Neural cell (in vitro differentiated cells): ENCODE measurements around the gene CLASP2. TPM values are rescaled to one million over a fixed set of nuclear protein-coding genes. Genes with fewer than 3 reads are reported as not detected.

ENCODE experiments used
- H2AFZ ChIP-seq: fragments of 200-600, 300-800 bp; sonication (generic), shearing (Covaris generic); 2 replicates; pipeline ENCODE4 v1.6.0; 2014; ENCODE audit warnings: low read depth, mild to moderate bottlenecking, antibody characterized with exemption, low read length, moderate library complexity
- H3F3A ChIP-seq: fragments of 200-600 bp; shearing (Covaris generic); 2 replicates; pipeline ENCODE4 v1.6.1; 2016; ENCODE audit warnings: mild to moderate bottlenecking, moderate library complexity, mixed read lengths, antibody characterized with exemption, low read length; ENCODE audit not compliant: insufficient read depth, poor library complexity, severe bottlenecking
- H3K27ac ChIP-seq: fragments of 200-600, 300-800 bp; sonication (generic), shearing (Covaris generic); 2 replicates; pipeline ENCODE4 v1.5.1; 2014; ENCODE audit warnings: mild to moderate bottlenecking, low read length, moderate library complexity
- H3K27me3 ChIP-seq: fragments of 300-800, 200-600 bp; sonication (generic), shearing (Covaris generic); 2 replicates; pipeline ENCODE4 v1.6.0; 2014; ENCODE audit warnings: mild to moderate bottlenecking, low read depth, low read length, moderate library complexity; ENCODE audit not compliant: insufficient read depth
- H3K36me3 ChIP-seq: fragments of 300-800, 200-600 bp; sonication (generic), shearing (Covaris generic); 2 replicates; pipeline ENCODE4 v1.5.1; 2014; ENCODE audit warnings: mild to moderate bottlenecking, antibody characterized with exemption, low read length, moderate library complexity; ENCODE audit not compliant: insufficient read depth
- H3K4me2 ChIP-seq: fragments of 300-800, 200-600 bp; sonication (generic), shearing (Covaris generic); 2 replicates; pipeline ENCODE4 v1.6.0; 2014; ENCODE audit warnings: mild to moderate bottlenecking, low read length
- H3K4me3 ChIP-seq: fragments of 300-800, 200-600 bp; sonication (generic), shearing (Covaris generic); 2 replicates; pipeline ENCODE4 v1.5.1; 2014; ENCODE audit warnings: mild to moderate bottlenecking, low read length, moderate library complexity
- H3K79me2 ChIP-seq: fragments of 200-600 bp; shearing (Covaris generic); replicated peaks from 2 replicates; pipeline ENCODE4 v1.6.0; 2014; ENCODE audit warnings: mild to moderate bottlenecking, low read length, moderate library complexity; ENCODE audit not compliant: insufficient read depth
- H3K9ac ChIP-seq: fragments of 300-800, 200-600 bp; sonication (generic), shearing (Covaris generic); 2 replicates; pipeline ENCODE4 v1.6.1; 2016; ENCODE audit warnings: mild to moderate bottlenecking, low read length, mixed read lengths
- H3K9me2 ChIP-seq: fragments of 200-600 bp; shearing (Covaris generic); 2 replicates; pipeline ENCODE4 v1.6.1; 2016; ENCODE audit warnings: mild to moderate bottlenecking, low read length, mixed read lengths; ENCODE audit not compliant: insufficient read depth
- H3K9me3 ChIP-seq: fragments of 200-600, 300-800 bp; sonication (generic), shearing (Covaris generic); 2 replicates; pipeline ENCODE4 v1.6.1; 2016; ENCODE audit warnings: mild to moderate bottlenecking, mixed run types, low read length, moderate library complexity, mixed read lengths
- H4K20me1 ChIP-seq: fragments of 200-600 bp; shearing (Covaris generic); 2 replicates; pipeline ENCODE4 v1.6.1; 2016; ENCODE audit warnings: mild to moderate bottlenecking, mixed run types; ENCODE audit not compliant: insufficient read depth
- EP300 ChIP-seq: fragments of 450-650 bp; conservative IDR thresholded peaks from 2 replicates; pipeline ENCODE4 v1.6.1; 2014; ENCODE audit warnings: antibody characterized with exemption, mild to moderate bottlenecking, moderate library complexity; ENCODE audit not compliant: poor library complexity, severe bottlenecking
- EZH2 ChIP-seq: fragments of 200-600, 300-800 bp; shearing (Covaris generic), sonication (generic); IDR thresholded peaks from 2 replicates; pipeline ENCODE4 v1.6.1; 2014; ENCODE audit warnings: antibody characterized with exemption, low read length, borderline replicate concordance, mild to moderate bottlenecking; ENCODE audit not compliant: insufficient read depth, poor library complexity, severe bottlenecking
- MXI1 ChIP-seq: fragments of 450-650 bp; conservative IDR thresholded peaks from 2 replicates; pipeline ENCODE4 v1.6.1; 2014; ENCODE audit warnings: antibody characterized with exemption, mild to moderate bottlenecking; ENCODE audit not compliant: poor library complexity, severe bottlenecking
- POLR2AphosphoS5 ChIP-seq: IDR thresholded peaks from 2 replicates; pipeline ENCODE4 v1.6.1; 2012
- RAD21 ChIP-seq: fragments of 450-650 bp; conservative IDR thresholded peaks from 2 replicates; pipeline ENCODE4 v1.6.1; 2014; ENCODE audit warnings: antibody characterized with exemption, mild to moderate bottlenecking, moderate library complexity
- REST ChIP-seq: IDR thresholded peaks from 2 replicates; pipeline ENCODE4 v1.6.1; 2012; ENCODE audit warnings: borderline replicate concordance
- SMC3 ChIP-seq: fragments of 450-650 bp; conservative IDR thresholded peaks from 2 replicates; pipeline ENCODE4 v1.6.1; 2014; ENCODE audit warnings: antibody characterized with exemption, mild to moderate bottlenecking, moderate library complexity; ENCODE audit not compliant: poor library complexity
- TAF1 ChIP-seq: IDR thresholded peaks from 2 replicates; pipeline ENCODE4 v1.6.1; 2012; ENCODE audit warnings: low read depth
- polyA plus RNA-seq: library from polyadenylated mRNA; depleted of rRNA; stranded (reverse); fragments of >200 nt; gene quantifications from 2 replicates; pipeline ENCODE4 v1.2.3, GENCODE V29; 2014
- TF ChIP-seq, protein P1 (sequence below): fragments of 450-650 bp; IDR thresholded peaks from 2 replicates; pipeline ENCODE4 v1.5.1; 2014; ENCODE audit warnings: antibody characterized with exemption, mild to moderate bottlenecking, moderate library complexity; ENCODE audit not compliant: poor library complexity, severe bottlenecking

The CLASP2 gene
- polyA plus RNA-seq, 1 donor from 2014 or later: 938 TPM

DNA sequence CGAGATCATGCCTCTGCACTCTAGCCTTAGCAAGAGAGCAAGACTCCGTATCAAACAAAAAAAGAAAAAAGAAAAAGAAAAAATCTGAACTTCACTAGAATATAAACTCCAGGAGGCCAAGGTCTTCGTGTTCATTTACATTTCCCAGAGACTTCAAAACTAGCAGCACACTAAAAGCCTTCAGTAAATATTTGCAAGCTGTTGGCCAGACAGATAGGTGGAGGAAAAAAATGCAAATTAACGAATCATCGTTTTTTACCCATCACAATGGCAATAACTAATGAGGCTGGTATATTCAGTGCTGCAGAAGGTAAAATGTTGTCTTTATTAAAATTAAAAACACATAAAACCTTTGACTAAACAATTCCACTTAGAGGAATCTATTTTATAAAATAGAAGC, 80.6 kb downstream of the CLASP2 start:
- H3K9me3 ChIP-seq: no peaks in the 10 kb centered on the region
- peaks cover 80% of the 10 kb centered on the region for H3K79me2 ChIP-seq
- H3K27me3 ChIP-seq: no peaks in the 10 kb centered on the region
- no peaks in the 10 kb centered on the region for H3K36me3 ChIP-seq
- no peak overlapping the region for H3K4me3 ChIP-seq
- no peak overlapping the region for H3K27ac ChIP-seq
- no peak for TF ChIP-seq REST
- TF ChIP-seq EZH2: no peak
- TF ChIP-seq TAF1: no peak
- no peak for TF ChIP-seq EP300
- TF ChIP-seq, protein P1, sequence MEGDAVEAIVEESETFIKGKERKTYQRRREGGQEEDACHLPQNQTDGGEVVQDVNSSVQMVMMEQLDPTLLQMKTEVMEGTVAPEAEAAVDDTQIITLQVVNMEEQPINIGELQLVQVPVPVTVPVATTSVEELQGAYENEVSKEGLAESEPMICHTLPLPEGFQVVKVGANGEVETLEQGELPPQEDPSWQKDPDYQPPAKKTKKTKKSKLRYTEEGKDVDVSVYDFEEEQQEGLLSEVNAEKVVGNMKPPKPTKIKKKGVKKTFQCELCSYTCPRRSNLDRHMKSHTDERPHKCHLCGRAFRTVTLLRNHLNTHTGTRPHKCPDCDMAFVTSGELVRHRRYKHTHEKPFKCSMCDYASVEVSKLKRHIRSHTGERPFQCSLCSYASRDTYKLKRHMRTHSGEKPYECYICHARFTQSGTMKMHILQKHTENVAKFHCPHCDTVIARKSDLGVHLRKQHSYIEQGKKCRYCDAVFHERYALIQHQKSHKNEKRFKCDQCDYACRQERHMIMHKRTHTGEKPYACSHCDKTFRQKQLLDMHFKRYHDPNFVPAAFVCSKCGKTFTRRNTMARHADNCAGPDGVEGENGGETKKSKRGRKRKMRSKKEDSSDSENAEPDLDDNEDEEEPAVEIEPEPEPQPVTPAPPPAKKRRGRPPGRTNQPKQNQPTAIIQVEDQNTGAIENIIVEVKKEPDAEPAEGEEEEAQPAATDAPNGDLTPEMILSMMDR: no peak
- TF ChIP-seq SMC3: no peak
- no peak for TF ChIP-seq RAD21
- TF ChIP-seq MXI1: no peak
- TF ChIP-seq POLR2AphosphoS5: no peak
- no peaks in the 10 kb centered on the region for H3K9me2 ChIP-seq
- H2AFZ ChIP-seq: no peak overlapping the region
- H3F3A ChIP-seq: no peaks in the 10 kb centered on the region
- H3K4me2 ChIP-seq: no peak overlapping the region
- H3K9ac ChIP-seq: no peak overlapping the region
- peaks cover 35% of the 10 kb centered on the region for H4K20me1 ChIP-seq

- Histone ChIP-seq H4K20me1 (peaks cover 37% of the 10 kb centered on the region), H3K9ac (no peak overlapping the region), H3K27me3 (no peaks in the 10 kb centered on the region), H3K79me2 (peaks cover 76% of the 10 kb centered on the region), H3K27ac (no peak overlapping the region), H3K36me3 (no peaks in the 10 kb centered on the region), H3K9me3 (no peaks in the 10 kb centered on the region), H3K4me3 (no peak overlapping the region), H3F3A (no peaks in the 10 kb centered on the region), H3K4me2 (no peak overlapping the region), H2AFZ (no peak overlapping the region), H3K9me2 (no peaks in the 10 kb centered on the region)
- TF ChIP-seq RAD21 (peak; percentile 73), POLR2AphosphoS5 (no peak), SMC3 (peak; percentile 80)
- TF ChIP-seq, protein P1: peak; percentile 69
Observed at GRCh38 chr3:33636125-33636850, 81.8 kb downstream of the CLASP2 start.
